ENCODE data around the gene TADA3.

TADA3 gene

DNA sequence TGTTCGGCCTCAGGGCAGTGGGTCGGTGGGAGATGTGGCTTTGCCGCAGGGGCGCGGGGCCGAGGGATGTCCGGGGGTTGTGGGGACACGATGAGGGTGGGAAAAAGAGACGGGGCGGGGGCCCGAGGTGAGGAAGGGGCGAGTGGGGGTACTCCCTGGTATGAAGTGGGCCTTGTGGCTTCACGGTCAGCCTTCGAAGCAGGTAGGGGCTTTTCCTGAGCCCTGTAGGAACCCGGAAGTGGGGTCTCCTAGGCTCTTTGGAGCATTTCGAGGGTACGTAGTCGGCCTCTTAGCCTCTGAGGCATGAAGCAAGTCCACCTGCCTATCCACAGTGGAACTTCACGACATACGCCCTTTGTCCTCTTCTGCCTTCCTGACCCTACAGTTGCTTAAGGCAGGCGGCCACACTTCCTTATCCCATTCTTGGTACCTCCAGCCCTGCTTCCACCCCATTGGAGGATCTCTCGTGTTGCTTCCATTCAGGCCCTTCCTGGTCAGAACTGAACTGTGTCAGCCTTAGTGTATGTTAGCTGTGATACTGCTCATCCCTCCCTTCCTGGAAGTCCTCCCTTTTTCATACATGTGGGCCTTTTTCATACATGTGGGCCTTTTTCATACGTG is 998 bp upstream of the TADA3 start:
- peak overlapping the region; percentile 82 for H3K4me3 ChIP-seq (ENCODE audit: low read depth, low read length)
- peaks cover 40% of the 10 kb centered on the region for H3K36me3 ChIP-seq
- no peak for DNase-seq
- no peaks in the 10 kb centered on the region for H3K9me3 ChIP-seq (ENCODE audit: severe bottlenecking)
- no peaks in the 10 kb centered on the region for H3K27me3 ChIP-seq (ENCODE audit: insufficient read depth, low read depth, severe bottlenecking)
- TF ChIP-seq, protein P1, sequence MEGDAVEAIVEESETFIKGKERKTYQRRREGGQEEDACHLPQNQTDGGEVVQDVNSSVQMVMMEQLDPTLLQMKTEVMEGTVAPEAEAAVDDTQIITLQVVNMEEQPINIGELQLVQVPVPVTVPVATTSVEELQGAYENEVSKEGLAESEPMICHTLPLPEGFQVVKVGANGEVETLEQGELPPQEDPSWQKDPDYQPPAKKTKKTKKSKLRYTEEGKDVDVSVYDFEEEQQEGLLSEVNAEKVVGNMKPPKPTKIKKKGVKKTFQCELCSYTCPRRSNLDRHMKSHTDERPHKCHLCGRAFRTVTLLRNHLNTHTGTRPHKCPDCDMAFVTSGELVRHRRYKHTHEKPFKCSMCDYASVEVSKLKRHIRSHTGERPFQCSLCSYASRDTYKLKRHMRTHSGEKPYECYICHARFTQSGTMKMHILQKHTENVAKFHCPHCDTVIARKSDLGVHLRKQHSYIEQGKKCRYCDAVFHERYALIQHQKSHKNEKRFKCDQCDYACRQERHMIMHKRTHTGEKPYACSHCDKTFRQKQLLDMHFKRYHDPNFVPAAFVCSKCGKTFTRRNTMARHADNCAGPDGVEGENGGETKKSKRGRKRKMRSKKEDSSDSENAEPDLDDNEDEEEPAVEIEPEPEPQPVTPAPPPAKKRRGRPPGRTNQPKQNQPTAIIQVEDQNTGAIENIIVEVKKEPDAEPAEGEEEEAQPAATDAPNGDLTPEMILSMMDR (IDR thresholded peaks at IDR 0.05; ENCODE audit: low read depth, low read length) = no peak
- H3K27ac ChIP-seq = peak overlapping the region; percentile 98

DNA sequence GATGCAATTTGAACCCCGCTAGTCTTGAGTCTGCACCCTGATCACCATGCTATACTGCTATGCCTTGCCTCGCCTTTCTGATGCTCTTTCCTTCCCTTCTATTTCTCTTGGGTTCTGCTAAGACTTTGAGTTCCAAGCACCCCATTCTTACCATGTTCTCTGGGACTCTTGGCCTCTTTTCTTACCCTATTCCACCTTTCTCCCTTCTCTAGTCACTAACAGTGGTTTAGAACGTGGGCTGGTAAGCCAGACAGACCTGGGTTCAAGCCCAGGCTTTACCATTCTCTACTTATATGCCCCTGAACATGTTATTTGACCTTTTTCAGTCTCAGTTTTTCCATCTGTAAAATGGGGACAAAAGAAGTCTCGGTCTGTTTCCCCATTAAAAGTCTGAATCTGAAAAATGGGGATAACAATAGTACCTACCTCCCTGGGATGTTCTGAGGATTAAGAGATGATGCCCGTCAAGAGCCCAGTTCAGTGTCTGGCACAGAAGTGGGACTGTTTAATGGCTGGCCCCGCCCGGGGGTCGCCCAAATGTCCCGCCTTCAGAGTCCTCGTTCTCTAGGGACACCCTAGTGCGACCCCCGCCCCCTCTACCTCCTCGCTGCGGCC is 376 bp downstream of the TADA3 start:
- peak overlapping the region; percentile 82 for H3K4me3 ChIP-seq (ENCODE audit: low read depth, low read length)
- H3K27me3 ChIP-seq (ENCODE audit: insufficient read depth, low read depth, severe bottlenecking) = no peaks in the 10 kb centered on the region
- H3K27ac ChIP-seq = peak overlapping the region; percentile 98
- no peak for DNase-seq
- peaks cover 39% of the 10 kb centered on the region for H3K36me3 ChIP-seq
- no peaks in the 10 kb centered on the region for H3K9me3 ChIP-seq (ENCODE audit: severe bottlenecking)
- TF ChIP-seq, protein P1 (IDR thresholded peaks at IDR 0.05; ENCODE audit: low read depth, low read length) = no peak

DNA sequence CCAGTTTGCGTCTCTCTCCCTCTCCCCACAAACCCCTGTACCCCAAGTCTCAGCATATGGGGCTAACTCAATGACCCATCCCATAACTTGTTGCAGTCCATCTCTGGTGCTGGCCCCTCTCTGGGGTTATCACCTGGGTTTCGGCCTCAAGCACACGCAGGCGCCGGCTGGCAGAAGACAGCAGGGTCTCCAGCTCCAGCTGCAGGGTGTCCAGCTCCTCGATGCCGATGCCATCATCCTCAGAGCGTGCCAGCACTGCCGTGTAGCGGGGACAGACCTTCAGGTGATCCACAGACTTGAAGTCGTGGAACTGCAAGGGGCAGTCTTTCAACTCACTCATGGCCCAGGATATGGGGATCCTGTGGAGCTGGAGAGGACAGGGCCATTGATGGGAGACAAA is 1.1 kb downstream of the TADA3 start:
- peaks cover 47% of the 10 kb centered on the region for H3K36me3 ChIP-seq
- H3K27me3 ChIP-seq (ENCODE audit: insufficient read depth, low read depth, severe bottlenecking) = no peaks in the 10 kb centered on the region
- TF ChIP-seq, protein P1 (IDR thresholded peaks at IDR 0.05; ENCODE audit: low read depth, low read length) = no peak
- H3K4me3 ChIP-seq (ENCODE audit: low read depth, low read length) = no peak overlapping the region
- no peak for DNase-seq
- H3K9me3 ChIP-seq (ENCODE audit: severe bottlenecking) = no peaks in the 10 kb centered on the region
- no peak overlapping the region for H3K27ac ChIP-seq

DNA sequence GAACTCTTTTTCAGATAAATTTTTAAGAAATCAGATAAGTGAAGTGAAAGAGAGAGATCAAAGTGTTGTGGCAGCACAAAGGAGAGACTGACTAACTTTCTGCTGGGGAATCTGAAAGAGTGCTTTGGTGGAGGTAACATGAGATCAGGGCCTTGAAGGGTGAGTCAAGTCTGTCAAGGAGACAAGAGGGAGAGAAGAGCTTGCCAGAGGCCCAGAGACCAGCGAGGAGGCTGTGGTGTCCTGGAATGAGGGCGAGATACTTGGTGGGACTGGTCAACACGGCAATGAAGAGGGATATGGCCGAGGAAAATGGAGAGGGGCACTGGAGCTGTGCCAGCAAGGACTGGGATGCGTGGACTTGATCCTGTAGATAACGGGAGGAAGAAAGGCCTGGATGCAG is 4.6 kb downstream of the TADA3 start:
- Histone ChIP-seq H3K27ac (no peak overlapping the region), H3K36me3 (peaks cover 62% of the 10 kb centered on the region), H3K9me3 (ENCODE audit: severe bottlenecking) (no peaks in the 10 kb centered on the region), H3K4me3 (ENCODE audit: low read depth, low read length) (no peak overlapping the region), H3K27me3 (ENCODE audit: insufficient read depth, low read depth, severe bottlenecking) (no peaks in the 10 kb centered on the region)
- TF ChIP-seq, protein P1 (IDR thresholded peaks at IDR 0.05; ENCODE audit: low read depth, low read length) = no peak
- no peak for DNase-seq

DNA sequence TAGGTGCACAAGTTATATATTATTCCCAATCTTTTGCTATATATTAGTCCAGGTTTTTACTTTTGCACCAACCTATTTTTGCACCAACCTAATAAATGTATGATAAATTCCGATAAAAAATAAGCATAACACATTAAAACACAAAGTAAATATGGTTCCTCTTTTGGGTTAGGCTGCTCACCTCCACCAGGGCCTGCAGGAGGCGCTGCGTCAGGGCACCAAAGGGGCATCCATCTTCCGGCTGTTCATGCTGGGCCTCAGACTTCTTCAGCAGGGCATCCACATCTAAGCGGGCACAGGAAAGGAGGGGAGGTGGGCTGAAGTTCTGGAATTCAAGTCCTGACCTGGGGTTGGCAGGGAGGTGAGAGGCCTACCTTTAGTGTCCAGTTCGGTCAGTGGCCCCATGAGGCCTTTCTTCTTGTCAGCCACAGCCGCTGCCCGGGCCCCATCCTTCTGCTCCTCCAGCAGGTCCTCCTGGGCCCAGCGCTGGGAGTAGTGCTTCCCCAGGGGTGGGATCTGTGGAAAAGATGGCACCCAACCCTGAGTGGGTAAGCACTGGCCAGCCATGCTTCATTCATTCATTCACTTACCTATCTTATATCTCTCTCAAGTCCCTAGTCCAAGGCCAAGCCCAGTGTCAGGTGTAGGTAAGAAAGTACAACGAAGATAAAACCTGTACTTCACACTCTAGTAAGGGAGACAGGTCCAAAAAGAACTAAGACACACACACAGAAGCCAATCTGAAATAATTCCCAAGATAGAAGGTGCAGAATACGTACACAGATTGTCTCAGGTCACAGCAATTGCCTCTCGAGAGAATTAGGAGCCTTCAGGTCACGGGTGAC is 5.2 kb downstream of the TADA3 start:
- no peak overlapping the region for H3K4me3 ChIP-seq (ENCODE audit: low read depth, low read length)
- H3K27me3 ChIP-seq (ENCODE audit: insufficient read depth, low read depth, severe bottlenecking) = no peaks in the 10 kb centered on the region
- H3K36me3 ChIP-seq = peaks cover 67% of the 10 kb centered on the region
- TF ChIP-seq, protein P1 (IDR thresholded peaks at IDR 0.05; ENCODE audit: low read depth, low read length) = peak; percentile 72
- DNase-seq = no peak
- H3K9me3 ChIP-seq (ENCODE audit: severe bottlenecking) = no peaks in the 10 kb centered on the region
- no peak overlapping the region for H3K27ac ChIP-seq

Data from WERI-Rb-1 (cell line).